Kidney (tissue), 14 donors: ENCODE data around the gene RAB20. TPM values are rescaled to one million over a fixed set of nuclear protein-coding genes. Genes with fewer than 3 reads are reported as not detected.
A peak's percentile ranks its signal among the peaks of the same experiment; 100 is the strongest.

Experiments
- DNase-seq, 5 donors: peaks; one replicate each; pipeline ENCODE4 v3.0.0-alpha.2; 2013 to 2020
- FAIRE-seq: peaks from 2 replicates; lab custom pipeline; 2012; peaks lifted over from hg19 to GRCh38; lab: Jason Lieb, UNC
- H3K27ac ChIP-seq, 2 donors: one replicate each; pipeline ENCODE4 v1.7.0; 2013; ENCODE audit warnings: low read depth in 2 of 2, low read length in 2 of 2, inconsistent platforms in 1 of 2
- H3K27me3 ChIP-seq: one replicate; pipeline ENCODE4 v1.7.1; 2013; ENCODE audit warnings: low read length, inconsistent platforms; ENCODE audit not compliant: control insufficient read depth, insufficient read depth
- H3K36me3 ChIP-seq, 3 donors: one replicate each; pipeline versions ENCODE4 v1.7.0 to v1.7.1; 2013; ENCODE audit warnings: low read length in 3 of 3, control low read depth in 1 of 3, inconsistent platforms in 1 of 3; ENCODE audit not compliant: insufficient read depth in 3 of 3, control insufficient read depth in 2 of 3
- H3K4me1 ChIP-seq, 3 donors: one replicate each; pipeline versions ENCODE4 v1.7.0 to v1.7.1; 2013; ENCODE audit warnings: low read length in 3 of 3, inconsistent platforms in 1 of 3, low read depth in 1 of 3; ENCODE audit not compliant: control insufficient read depth in 2 of 3, insufficient read depth in 2 of 3
- H3K4me3 ChIP-seq, 3 donors: one replicate each; pipeline versions ENCODE4 v1.7.0 to v1.8.1; 2013; ENCODE audit warnings: low read length in 3 of 3, control low read depth in 1 of 3, inconsistent platforms in 1 of 3
- H3K9ac ChIP-seq, 3 donors: one replicate each; pipeline versions ENCODE4 v1.7.0 to v1.7.1; 2013; ENCODE audit warnings: low read length in 3 of 3, control low read depth in 1 of 3, inconsistent platforms in 1 of 3
- H3K9me3 ChIP-seq, 3 donors: one replicate each; pipeline versions ENCODE4 v1.7.0 to v1.7.1; 2013; ENCODE audit warnings: low read length in 3 of 3, control low read depth in 1 of 3, inconsistent platforms in 1 of 3; ENCODE audit not compliant: control insufficient read depth in 2 of 3, insufficient read depth in 1 of 3
- intact Hi-C: fragments of 100-400 bp; cut with DNase I; formaldehyde crosslinking; loops from one replicate; pipeline ENCODE4 v1.11.1; 2022
- polyA plus RNA-seq: library from polyadenylated mRNA; stranded (reverse); fragments of 350-450 nt; fragmentation: Illumina TruSeq; extraction: RNeasy Lipid Tissue Mini Kit (QIAGEN cat#74804); gene quantifications from one replicate; pipeline ENCODE4 v1.2.3, GENCODE V29; 2014; ENCODE audit warnings: low read depth, low replicate concordance; ENCODE audit not compliant: insufficient read depth
- total RNA-seq: library from RNA; stranded (reverse); fragmentation: NEBNext Ultra II Directional; extraction: Animal tissue kit (Norgen Biotek cat#: 25700); gene quantifications from one replicate; pipeline ENCODE4 v1.2.1, GENCODE V29; 2021
- TF ChIP-seq, protein P1 (sequence below): IDR thresholded peaks from 3 replicates; pipeline ENCODE4 v1.5.1; 2012; ENCODE audit warnings: mild to moderate bottlenecking, moderate library complexity, borderline replicate concordance; ENCODE audit not compliant: insufficient read depth; ENCODE audit errors: extremely low read depth
- donor health status: control.
- donor health status: control.
- donor health status: control.
- donor health status: control.
- donor health status: control.
- donor health status: DM: yes; HTN: yes; CAD: no.
- donor health status: Normal renal cell carcinoma (clear cell type).

The RAB20 gene
- total and polyA plus RNA-seq, 2 donors from 2014 or later: 33.6 to 47.7 TPM

DNA sequence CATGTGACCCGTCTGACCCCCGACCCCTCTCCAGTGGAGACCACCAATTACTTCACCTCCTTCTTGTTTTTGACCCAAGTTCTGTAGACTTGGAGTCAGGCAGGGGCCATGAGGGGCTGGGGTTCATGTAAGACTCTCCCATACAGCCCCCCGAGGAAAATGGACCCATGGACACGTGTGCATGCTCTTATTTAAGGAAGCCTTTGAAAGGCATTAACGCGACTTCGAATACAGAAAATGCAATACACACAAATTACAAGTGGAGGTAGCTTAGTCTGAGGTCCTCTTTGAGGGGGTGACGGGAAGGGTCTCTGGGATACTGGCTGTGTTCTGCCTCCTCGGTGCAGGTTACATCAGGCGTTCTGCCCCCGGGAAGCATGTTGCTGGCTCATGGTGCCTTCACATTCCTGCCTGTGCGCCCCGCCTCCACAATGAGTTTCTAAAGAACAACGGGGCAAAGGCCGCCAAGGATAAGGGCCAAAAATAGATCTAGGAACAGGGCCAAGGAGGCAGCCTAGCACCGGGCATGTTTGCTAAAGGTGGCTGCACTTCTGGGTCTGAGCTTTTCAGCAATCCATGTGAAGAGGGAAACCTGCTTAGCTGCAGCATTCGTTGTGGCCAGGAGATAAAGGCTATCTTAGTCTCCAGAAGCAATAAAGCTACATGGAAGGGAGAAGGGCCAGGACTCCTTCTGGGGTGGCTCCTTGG, 54.5 kb downstream of the RAB20 start:
- H3K36me3 ChIP-seq: peaks cover 1 to 42% (median 22%) of the 10 kb centered on the region in 3 donors
- no peaks in the 10 kb centered on the region for H3K27me3 ChIP-seq
- DNase-seq: peak in 3 of 5 donors; percentile 31 to 85 (median 50)
- H3K4me3 ChIP-seq: peak overlapping the region in 1 of 3 donors; percentile 24
- H3K4me1 ChIP-seq: peaks cover 0 to 31% (median 27%) of the 10 kb centered on the region in 3 donors
- H3K9ac ChIP-seq: peak overlapping the region in 1 of 3 donors; percentile 86
- TF ChIP-seq, protein P1, sequence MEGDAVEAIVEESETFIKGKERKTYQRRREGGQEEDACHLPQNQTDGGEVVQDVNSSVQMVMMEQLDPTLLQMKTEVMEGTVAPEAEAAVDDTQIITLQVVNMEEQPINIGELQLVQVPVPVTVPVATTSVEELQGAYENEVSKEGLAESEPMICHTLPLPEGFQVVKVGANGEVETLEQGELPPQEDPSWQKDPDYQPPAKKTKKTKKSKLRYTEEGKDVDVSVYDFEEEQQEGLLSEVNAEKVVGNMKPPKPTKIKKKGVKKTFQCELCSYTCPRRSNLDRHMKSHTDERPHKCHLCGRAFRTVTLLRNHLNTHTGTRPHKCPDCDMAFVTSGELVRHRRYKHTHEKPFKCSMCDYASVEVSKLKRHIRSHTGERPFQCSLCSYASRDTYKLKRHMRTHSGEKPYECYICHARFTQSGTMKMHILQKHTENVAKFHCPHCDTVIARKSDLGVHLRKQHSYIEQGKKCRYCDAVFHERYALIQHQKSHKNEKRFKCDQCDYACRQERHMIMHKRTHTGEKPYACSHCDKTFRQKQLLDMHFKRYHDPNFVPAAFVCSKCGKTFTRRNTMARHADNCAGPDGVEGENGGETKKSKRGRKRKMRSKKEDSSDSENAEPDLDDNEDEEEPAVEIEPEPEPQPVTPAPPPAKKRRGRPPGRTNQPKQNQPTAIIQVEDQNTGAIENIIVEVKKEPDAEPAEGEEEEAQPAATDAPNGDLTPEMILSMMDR: no peak
- no peak for FAIRE-seq
- no peaks in the 10 kb centered on the region for H3K9me3 ChIP-seq
- peak overlapping the region; percentile 90 to 95 for H3K27ac ChIP-seq
- intact Hi-C loops: no loop called here

DNA sequence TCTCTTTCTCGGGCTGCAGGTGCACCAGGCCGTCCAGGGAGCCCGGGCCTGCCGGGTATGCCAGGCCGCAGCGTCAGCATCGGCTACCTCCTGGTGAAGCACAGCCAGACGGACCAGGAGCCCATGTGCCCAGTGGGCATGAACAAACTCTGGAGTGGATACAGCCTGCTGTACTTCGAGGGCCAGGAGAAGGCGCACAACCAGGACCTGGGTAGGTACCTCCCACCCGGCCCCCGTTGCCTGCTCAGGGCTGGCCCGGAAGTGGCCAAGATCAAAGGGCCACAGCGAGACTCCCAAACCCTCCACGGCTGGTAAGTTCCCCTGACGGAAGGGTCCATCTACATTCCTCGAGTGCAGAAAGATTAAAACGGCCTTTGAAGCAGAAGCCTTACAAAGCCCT, 55.1 kb downstream of the RAB20 start:
- TF ChIP-seq, protein P1: no peak
- peak in 1 of 5 donors; percentile 78 for DNase-seq

DNA sequence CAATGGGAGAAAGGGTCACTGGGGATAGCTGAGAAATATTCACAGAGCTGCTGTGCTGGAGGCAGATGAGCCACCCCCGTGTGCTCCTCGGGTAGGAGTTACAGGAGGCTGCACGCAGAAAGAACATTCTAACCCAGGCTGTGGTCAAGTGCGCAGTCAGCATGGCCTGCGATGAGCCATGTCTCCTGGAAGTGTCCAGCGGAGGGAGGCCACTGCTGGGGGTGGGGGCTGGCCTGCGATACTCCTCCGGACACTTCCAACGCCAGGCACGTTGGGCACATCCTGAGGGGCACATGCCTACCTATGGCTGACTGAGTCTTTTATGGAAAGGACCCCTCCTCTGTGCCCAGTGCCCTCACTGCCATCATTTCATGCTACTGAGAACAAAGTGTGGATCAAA, 55.9 kb downstream of the RAB20 start:
- FAIRE-seq (no peak), DNase-seq (peak in 1 of 5 donors; percentile 57)
- H3K4me3 ChIP-seq: no peak overlapping the region
- H3K27ac ChIP-seq: peak overlapping the region; percentile 90 to 95
- H3K4me1 ChIP-seq: peaks cover 0 to 31% (median 27%) of the 10 kb centered on the region in 3 donors
- H3K27me3 ChIP-seq: no peaks in the 10 kb centered on the region
- TF ChIP-seq, protein P1: no peak
- H3K9me3 ChIP-seq: no peaks in the 10 kb centered on the region
- no peak overlapping the region for H3K9ac ChIP-seq
- intact Hi-C loops: no loop called here
- peaks cover 4 to 36% (median 30%) of the 10 kb centered on the region in 3 donors for H3K36me3 ChIP-seq

More for the DNA sequence above, 55.1 kb downstream of the RAB20 start:
- Histone ChIP-seq H3K9ac (peak overlapping the region in 1 of 3 donors; percentile 53), H3K9me3 (no peaks in the 10 kb centered on the region), H3K4me3 (no peak overlapping the region), H3K4me1 (peaks cover 0 to 31% (median 27%) of the 10 kb centered on the region in 3 donors), H3K27me3 (no peaks in the 10 kb centered on the region), H3K27ac (peak overlapping the region; percentile 90 to 95), H3K36me3 (peaks cover 3 to 36% (median 26%) of the 10 kb centered on the region in 3 donors)
- intact Hi-C loops: no loop called here
- no peak for FAIRE-seq
